ENCODE results near the gene DDT.
"Not testable (repeated sequence)": the region's sequence is repeated elsewhere in the genome, so short reads cannot be mapped to it uniquely, and the experiment has no call there.

DDT gene

DNA sequence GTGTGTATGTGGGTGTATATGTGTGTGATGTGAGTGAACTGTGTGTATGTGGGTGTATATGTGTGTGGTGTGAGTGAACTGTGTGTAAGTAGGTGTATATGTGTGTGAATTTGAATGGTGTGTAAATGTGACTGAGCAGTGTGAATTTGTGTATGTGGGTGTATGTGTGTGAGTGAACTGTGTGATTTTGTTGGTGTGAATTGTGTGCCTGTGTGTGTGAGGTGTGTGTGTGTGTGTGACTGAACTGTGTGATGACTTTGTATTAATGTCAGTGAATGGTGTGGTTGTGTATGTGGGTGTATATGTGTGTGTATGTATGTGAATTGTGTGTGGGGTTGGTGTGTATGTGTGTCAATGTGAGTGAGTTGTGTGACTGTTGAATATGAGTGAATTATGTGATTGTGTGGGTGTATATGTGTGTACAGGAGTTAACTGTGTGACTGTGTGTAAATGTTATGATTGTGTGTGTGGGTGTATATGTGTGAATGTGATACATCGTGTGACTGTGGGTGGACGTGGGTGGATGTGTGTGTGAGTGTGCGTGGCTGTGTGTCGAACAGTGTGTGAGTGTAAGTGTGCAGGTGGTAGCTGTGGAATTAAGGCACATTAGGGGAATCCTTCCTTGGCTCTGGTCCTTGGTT, 12.4 kb upstream of the DDT start:
- DNase-seq: not testable (repeated sequence)

- DNase-seq: not testable (repeated sequence)
Measured at GRCh38 chr22:23986089-23986488, 11.8 kb upstream of the DDT start.

- DNase-seq: peak; percentile 65
Measured at GRCh38 chr22:23984430-23984829, 10.2 kb upstream of the DDT start.

DNA sequence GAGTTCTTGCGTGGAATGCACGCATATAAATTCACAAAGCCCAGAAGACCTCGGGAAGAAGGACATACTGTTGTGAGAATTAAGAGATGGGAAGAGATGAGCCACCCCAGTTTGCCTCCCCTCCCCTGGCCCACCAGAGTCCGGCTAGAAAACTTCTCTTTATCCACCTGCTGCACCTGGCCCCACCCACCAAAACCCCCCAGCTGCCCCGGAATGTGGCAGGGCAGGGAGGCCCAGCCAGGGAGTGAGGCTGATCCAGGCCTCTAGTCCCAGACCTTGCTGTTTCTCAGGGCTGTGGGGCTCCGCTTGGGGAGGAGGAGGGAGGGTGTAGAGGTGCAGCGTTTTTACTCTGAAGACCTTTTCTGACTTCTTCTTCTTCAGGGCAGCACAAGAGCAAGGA, 6.3 kb upstream of the DDT start:
- not testable (repeated sequence) for DNase-seq

DNA sequence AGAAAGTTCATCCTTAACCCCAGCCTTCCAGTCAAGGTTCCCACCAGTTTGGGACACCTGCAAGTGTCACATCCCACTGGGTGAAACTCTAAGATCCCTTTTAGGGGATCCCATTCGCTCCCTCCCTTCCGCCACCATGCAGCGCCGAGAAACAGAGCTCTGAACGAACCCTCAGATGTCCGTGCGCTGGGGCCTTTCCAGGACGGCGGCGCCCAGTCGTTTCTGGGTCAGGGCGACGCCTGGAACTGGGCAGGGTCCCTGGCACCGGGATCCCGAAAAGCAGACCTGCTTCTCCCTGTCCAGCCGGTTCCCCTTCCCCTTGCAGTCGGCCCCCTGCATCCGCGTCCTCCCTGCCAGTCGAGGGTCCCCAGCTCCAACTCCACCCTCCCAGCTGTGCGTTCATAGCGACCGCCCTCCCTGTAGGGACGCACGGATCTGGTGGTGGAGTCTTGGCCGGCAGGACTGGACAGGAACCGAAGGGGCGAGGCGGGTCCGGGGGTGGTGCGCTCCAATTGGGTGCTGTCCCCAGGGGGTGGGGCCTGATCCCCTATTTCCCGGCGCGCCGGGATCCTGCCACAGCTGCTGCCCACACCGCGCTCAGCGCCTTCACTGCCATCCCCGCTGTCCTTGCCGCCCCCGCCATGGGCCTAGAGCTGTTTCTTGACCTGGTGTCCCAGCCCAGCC, 5.5 kb upstream of the DDT start, which contains the start of gene GSTT2:
TSS of gene GSTT2 (plus strand) at position 578 of the 684 bp plus-strand sequence.
- DNase-seq: not testable (repeated sequence)

- not testable (repeated sequence) for DNase-seq
Measured at GRCh38 chr22:23977304-23977703, 3.1 kb upstream of the DDT start.

GRCh38 chr22:23974836-23975352, 653 bp upstream of the DDT start:
- not testable (repeated sequence) for DNase-seq

- not testable (repeated sequence) for DNase-seq
Measured at GRCh38 chr22:23971927-23972326, 2.3 kb downstream of the DDT start.

DNA sequence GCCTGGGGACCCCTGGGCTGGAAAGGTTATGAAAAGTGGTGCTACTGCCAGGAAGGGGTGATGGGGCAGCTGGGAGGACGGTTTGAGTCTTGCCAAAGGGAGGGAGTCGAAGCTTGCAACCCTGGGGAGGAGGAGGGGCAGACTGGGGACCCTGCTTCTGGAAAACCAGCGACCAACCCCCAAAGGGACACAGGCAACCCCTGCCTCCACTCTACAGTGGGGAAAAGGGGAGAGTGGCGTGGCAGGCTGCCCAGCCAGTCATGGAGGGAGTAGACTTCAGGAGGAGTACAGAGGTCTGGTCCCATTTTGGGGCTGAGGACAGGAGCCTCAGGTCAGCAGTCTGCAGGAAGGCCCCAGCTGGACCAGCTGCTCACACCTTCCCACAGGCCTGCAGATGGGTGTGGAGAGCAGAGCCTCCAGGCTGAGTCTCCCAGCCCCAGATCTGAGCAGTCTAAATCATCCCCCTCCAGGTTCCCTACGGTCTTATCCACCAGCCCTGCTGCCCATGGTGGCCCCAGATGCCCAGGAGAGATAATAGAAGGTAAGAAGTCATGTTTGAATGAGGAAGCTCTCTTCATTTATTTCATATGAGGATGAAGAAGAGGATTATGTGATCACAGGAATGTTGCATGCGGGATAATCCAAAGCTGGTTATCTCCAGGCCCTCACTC, 3.3 kb downstream of the DDT start:
- DNase-seq: no peak

DNA sequence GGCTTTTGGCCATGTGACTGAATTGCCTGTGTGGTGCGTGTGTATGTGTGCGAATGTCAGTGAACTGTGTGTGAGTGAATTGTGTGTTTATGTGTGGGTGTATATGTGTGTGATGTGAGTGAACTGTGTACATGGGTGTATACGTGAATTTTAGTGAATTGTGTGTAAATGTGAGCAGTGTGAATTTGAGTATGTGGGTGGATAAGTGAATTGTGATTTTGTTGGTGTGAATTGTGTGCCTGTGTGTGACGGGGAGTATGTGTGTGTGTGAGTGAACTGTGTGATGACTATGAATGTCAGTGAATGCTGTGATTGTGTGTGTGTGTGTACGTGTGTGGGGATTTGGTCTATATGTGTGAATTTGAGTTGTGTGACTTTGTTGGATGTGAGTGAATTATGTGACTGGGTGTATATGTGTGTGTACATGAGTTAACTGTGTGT, 4.0 kb downstream of the DDT start:
- no peak for DNase-seq

- no peak for DNase-seq
Measured at GRCh38 chr22:23969071-23969470, 5.2 kb downstream of the DDT start.

DNA sequence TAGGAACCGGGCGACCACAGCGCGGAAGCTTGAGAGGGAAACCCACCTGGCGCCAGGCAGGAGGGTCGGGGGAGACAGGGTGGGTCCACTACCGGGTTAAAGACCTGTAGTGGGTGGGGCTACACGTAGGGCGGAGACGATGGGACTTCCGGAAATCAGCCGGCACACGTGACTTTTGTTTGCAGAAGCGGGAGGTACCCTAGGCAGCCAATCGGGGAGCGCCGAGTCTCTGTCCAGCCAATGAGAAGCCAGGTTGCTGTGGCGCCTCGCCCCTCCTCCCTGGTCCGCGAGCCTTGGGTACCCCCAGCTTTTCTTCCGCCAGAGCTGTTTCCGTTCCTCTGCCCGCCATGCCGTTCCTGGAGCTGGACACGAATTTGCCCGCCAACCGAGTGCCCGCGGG, 7.7 kb downstream of the DDT start, which contains the start of gene DDTL:
TSS of gene DDTL (plus strand) at position 321 of the 400 bp plus-strand sequence. CDS start at position 348, 27 bp downstream.
- not testable (repeated sequence) for DNase-seq

DNA sequence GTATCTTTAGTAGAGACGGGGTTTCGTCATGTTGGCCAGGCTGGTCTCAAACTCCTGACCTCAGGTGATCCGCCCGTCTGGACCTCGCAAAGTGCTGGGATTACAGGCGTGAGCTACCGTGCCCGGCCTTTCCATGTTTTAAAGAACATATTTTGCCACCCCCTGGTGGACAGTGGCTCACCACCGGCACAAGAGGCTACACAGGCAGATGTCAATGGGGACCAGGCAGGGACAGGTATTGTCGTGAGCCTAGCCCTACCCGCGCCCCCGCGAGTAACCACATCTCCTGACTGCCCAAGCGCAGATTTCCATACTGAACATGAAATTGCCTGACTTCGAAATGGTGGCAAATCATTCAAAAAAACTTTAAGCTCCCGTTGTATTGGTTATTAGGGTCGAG, 8.1 kb downstream of the DDT start:
- DNase-seq: not testable (repeated sequence)

- not testable (repeated sequence) for DNase-seq
Measured at GRCh38 chr22:23961084-23961771, 13.0 kb downstream of the DDT start, which contains the start of gene GSTT2B. Gene GSTT2B, minus strand, starts transcription at chr22:23961195. Its CDS starts 64 bp downstream, at chr22:23961131.

DNA sequence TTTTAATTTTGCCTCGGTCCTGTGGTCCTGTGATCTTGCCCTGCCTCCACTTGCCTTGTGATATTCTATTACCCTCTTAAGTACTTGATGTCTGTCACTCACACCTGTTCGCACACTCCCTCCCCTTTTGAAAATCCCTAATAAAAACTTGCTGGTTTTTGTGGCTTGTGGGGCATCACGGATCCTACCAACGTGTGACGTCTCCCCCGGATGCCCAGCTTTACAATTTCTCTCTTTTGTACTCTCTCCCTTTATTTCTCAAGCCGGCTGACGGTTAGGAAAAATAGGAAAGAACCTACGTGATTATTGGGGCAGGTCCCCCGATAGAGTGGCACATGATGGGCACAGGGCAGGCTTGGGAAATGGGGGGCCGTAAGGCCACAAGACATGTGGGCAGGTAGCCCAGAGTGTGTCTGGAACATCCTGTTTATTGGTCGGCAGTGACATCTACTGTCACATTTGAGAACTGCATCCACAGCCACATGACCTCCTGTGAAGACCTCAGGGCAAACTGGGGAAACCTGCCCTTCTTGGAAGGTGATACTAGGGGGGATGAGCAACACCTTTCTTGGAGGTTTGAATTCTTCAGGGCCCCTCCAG, 17.8 kb downstream of the DDT start:
- peak; percentile 82 for DNase-seq

DNA sequence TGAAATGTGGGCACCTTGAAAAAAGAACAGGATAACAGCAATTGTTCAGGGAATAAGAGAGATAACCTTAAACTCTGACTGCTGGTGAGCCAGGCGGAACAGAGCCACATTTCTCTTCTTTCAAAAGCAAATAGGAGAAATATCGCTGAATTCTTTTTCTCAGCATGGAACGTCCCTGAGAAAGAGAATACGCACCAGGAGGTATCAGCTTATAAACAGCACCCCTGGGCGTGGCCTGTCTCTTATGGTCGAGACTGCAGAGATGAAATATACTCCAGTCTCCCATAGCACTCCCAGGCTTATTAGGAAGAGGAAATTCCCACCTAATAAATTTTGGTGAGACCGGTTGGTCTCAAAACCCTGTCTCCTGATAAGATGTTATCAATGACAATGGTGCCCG, 18.4 kb downstream of the DDT start:
- DNase-seq: not testable (repeated sequence)

GRCh38 chr22:23954991-23955305, 19.3 kb downstream of the DDT start:
- DNase-seq: not testable (repeated sequence)

GRCh38 chr22:23954193-23954990, 19.8 kb downstream of the DDT start:
- not testable (repeated sequence) for DNase-seq

- DNase-seq: not testable (repeated sequence)
Measured at GRCh38 chr22:23953485-23953884, 20.8 kb downstream of the DDT start.

DNA sequence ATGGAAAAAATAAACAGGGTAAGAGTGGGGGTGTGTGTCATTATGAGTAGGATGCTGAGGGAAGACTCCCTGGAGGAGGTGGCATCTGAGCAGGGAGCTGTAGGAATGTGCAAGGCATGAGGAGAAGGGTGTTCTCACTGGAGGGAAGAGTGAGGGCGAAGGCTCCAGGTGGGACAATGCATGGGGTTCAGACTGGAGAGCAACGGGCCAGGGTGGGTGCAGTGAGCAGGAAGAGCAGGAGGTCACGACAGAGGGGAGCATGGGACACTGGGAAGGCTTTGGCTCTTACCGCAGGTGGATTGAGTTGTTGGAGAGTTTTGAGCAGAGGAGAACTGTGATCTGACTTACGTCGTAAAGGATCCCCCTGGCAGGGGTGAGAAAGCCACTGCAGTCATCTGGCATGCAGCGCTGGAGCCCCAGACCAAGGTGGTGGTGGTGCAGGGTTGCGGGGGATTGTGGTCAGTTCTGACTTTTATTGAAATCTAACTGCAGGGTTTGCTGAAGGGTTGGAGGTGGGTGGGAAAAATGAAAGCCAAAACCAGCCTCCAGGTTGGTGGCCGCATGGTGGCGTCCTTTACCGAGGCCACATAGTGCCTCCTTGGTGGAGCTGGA, 21.3 kb downstream of the DDT start:
- DNase-seq: not testable (repeated sequence)

DNA sequence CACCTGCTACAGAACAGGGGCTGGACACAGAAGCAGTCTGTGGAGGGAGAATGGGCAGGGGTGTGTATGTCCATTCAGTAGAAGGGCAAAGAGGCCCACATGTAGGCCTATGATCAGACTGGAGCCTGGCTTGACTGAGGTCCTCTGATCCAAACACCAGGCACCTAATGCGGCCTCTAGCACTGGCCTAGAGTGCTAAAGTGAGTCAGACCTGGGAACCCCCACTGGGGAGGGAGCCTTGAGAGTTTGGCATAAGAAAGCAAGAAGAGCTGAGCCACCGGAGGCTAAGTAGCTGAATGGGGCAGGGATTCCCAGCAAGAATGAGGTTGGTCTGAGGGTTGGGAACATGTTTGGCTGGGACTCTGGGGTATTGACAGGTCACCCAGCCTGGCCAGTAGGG, 22.9 kb downstream of the DDT start:
- not testable (repeated sequence) for DNase-seq

Measured in activated CD4-positive, alpha-beta T cell treated with anti-CD3 and anti-CD28 coated beads, Interleukin-2, amount 50 U/mL, for 16 hours (primary cell).